Measurements from ENCODE around the gene OR4D11.

Gene OR4D11

GRCh38 chr11:59523541-59523940 is 20.2 kb downstream of the OR4D11 start:
- H3K27me3 ChIP-seq (ENCODE audit: insufficient read depth, low read depth), result no peaks in the 10 kb centered on the region
- H3K79me2 ChIP-seq (ENCODE audit: insufficient read depth, low read depth), result no peaks in the 10 kb centered on the region
- no peak overlapping the region for H3K27ac ChIP-seq
- H3K4me2 ChIP-seq, result no peak overlapping the region
- H3K4me3 ChIP-seq (IDR thresholded peaks at IDR 0.05; ENCODE audit: insufficient read depth, low read depth, low read length), result no peak overlapping the region
- no peak overlapping the region for H3K9ac ChIP-seq
- H3K4me1 ChIP-seq (ENCODE audit: low read depth, poor library complexity, severe bottlenecking), result no peaks in the 10 kb centered on the region
- no peak overlapping the region for H2AFZ ChIP-seq (ENCODE audit: low read depth)
- TF ChIP-seq CTCF (conservative IDR thresholded peaks at IDR 0.05; ENCODE audit: low read depth, low read length), result no peak
- no peaks in the 10 kb centered on the region for H4K20me1 ChIP-seq (ENCODE audit: insufficient read depth)
- no peaks in the 10 kb centered on the region for H3K36me3 ChIP-seq (ENCODE audit: insufficient read depth)

- TF ChIP-seq CTCF (conservative IDR thresholded peaks at IDR 0.05; ENCODE audit: low read depth, low read length), result no peak
- H3K9ac ChIP-seq, result no peak overlapping the region
- H3K27me3 ChIP-seq (ENCODE audit: insufficient read depth, low read depth), result no peaks in the 10 kb centered on the region
- no peak overlapping the region for H3K4me3 ChIP-seq (IDR thresholded peaks at IDR 0.05; ENCODE audit: insufficient read depth, low read depth, low read length)
- no peaks in the 10 kb centered on the region for H3K36me3 ChIP-seq (ENCODE audit: insufficient read depth)
- no peak overlapping the region for H3K4me2 ChIP-seq
- H3K4me1 ChIP-seq (ENCODE audit: low read depth, poor library complexity, severe bottlenecking), result no peaks in the 10 kb centered on the region
- no peaks in the 10 kb centered on the region for H3K79me2 ChIP-seq (ENCODE audit: insufficient read depth, low read depth)
- H4K20me1 ChIP-seq (ENCODE audit: insufficient read depth), result no peaks in the 10 kb centered on the region
- no peak overlapping the region for H2AFZ ChIP-seq (ENCODE audit: low read depth)
- no peak overlapping the region for H3K27ac ChIP-seq
Observed at GRCh38 chr11:59528711-59529110, 25.3 kb downstream of the OR4D11 start.

GRCh38 chr11:59532620-59533019 is 29.2 kb downstream of the OR4D11 start:
- no peak overlapping the region for H3K4me2 ChIP-seq
- no peaks in the 10 kb centered on the region for H3K79me2 ChIP-seq (ENCODE audit: insufficient read depth, low read depth)
- no peak overlapping the region for H2AFZ ChIP-seq (ENCODE audit: low read depth)
- no peaks in the 10 kb centered on the region for H4K20me1 ChIP-seq (ENCODE audit: insufficient read depth)
- TF ChIP-seq CTCF (conservative IDR thresholded peaks at IDR 0.05; ENCODE audit: low read depth, low read length), result no peak
- H3K4me1 ChIP-seq (ENCODE audit: low read depth, poor library complexity, severe bottlenecking), result peaks cover under 1% of the 10 kb centered on the region
- H3K9ac ChIP-seq, result no peak overlapping the region
- H3K4me3 ChIP-seq (IDR thresholded peaks at IDR 0.05; ENCODE audit: insufficient read depth, low read depth, low read length), result no peak overlapping the region
- H3K27ac ChIP-seq, result no peak overlapping the region
- H3K36me3 ChIP-seq (ENCODE audit: insufficient read depth), result no peaks in the 10 kb centered on the region
- H3K27me3 ChIP-seq (ENCODE audit: insufficient read depth, low read depth), result no peaks in the 10 kb centered on the region

- TF ChIP-seq CTCF (conservative IDR thresholded peaks at IDR 0.05; ENCODE audit: low read depth, low read length), result no peak
- no peak overlapping the region for H3K4me2 ChIP-seq
- H3K36me3 ChIP-seq (ENCODE audit: insufficient read depth), result no peaks in the 10 kb centered on the region
- H3K79me2 ChIP-seq (ENCODE audit: insufficient read depth, low read depth), result no peaks in the 10 kb centered on the region
- H2AFZ ChIP-seq (ENCODE audit: low read depth), result no peak overlapping the region
- H3K27ac ChIP-seq, result no peak overlapping the region
- H3K4me3 ChIP-seq (IDR thresholded peaks at IDR 0.05; ENCODE audit: insufficient read depth, low read depth, low read length), result no peak overlapping the region
- no peak overlapping the region for H3K9ac ChIP-seq
- no peaks in the 10 kb centered on the region for H4K20me1 ChIP-seq (ENCODE audit: insufficient read depth)
- no peaks in the 10 kb centered on the region for H3K27me3 ChIP-seq (ENCODE audit: insufficient read depth, low read depth)
- peaks cover 6% of the 10 kb centered on the region for H3K4me1 ChIP-seq (ENCODE audit: low read depth, poor library complexity, severe bottlenecking)
Observed at GRCh38 chr11:59534676-59535075, 31.3 kb downstream of the OR4D11 start.

Data from KMS-11 (cell line).